ENCODE measurements around the gene TM4SF1. TPM values are rescaled to one million over a fixed set of nuclear protein-coding genes. Genes with fewer than 3 reads are reported as not detected.
"Not testable (repeated sequence)": the region's sequence is repeated elsewhere in the genome, so short reads cannot be mapped to it uniquely, and the experiment has no call there.

Gene TM4SF1
- total RNA-seq, 1 donor from 2014 or later: 9.6 TPM

DNA sequence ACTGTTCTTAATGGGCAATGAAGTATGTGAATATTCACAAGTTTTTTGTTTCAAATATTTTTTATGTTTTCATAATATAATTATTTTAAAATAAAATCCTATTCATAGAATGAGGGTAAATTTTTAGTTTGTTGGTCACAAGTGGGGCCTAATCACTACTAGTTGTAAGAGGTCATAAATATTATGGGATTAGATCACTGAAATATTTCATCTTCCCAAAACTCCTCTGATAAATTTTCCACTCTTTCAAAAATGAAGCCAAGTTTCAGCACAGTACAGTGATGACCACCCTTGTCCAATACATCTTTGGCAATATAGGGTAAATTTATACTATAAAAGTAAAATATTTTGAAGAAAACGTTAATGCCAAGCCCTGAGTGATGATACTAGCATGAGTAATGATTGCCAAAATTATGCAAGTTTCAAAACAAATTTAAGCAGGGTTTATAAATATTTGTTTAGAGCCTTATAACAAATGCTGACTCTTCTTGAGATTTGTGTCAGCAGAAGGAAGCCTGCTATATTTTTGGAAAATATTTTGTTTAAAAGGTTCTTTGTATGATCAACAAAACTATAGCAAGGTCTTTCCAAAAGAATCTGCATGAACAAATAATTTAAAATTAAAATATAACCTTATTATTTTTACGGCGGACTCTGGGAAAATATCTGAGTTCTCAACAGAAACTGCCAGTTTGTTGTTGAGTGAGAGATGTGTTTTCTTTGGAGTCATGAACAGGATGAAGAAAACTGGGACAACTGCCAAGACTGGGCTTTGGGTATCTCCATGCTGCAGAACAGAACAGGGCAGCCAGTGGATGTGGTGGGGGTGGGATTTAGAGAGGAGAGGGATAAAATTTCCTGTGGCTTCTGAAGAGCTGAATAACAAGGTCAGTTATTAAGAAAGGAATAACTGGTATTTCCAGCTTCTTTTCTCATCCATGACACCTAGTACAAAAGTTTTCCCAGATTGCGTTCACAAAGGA is 17.9 kb upstream of the TM4SF1 start:
- peak; percentile 77 for DNase-seq (ENCODE audit: low spot score)

DNA sequence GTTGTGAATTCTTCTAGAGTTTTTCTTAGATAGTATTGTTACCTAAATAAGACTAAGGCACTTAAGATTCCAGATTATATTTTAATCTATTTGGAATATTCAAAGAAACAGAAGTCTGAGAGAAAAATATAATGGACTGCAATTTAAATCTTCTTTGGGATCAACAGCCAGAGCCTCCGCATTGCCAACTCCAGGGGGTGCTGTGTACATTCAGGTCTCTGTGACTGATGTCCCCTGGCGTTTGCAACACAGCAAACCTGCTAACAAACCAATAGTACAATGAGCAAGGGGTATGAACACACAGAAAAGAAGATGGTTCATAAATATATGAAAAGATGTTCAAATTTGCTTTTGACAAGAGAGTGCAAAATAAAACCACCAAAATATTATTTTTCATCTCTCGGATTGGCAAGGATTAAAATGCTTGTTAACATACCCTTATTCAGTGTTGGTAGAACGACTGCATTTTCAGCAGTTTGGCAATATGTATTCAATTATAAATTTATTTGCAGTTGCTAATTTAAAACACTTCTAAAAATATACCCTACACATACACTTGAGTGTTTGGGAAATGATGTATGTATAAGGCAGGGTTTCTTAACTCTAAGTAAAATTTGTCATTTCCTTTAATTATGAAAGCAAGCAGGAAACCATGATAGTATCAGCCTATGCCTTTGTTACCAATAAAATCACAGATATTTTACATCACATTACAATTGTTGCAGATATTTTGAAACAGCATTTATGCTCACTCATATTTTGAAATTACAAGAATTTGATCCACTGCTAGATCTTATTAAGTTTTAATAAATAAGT is 16.1 kb upstream of the TM4SF1 start:
- peak; percentile 85 for ATAC-seq
- peak; percentile 79 for DNase-seq (ENCODE audit: low spot score)

More for the DNA sequence above, 17.9 kb upstream of the TM4SF1 start:
- ATAC-seq: peak; percentile 74

GRCh38 chr3:149391960-149392359 is 14.5 kb upstream of the TM4SF1 start:
- DNase-seq (ENCODE audit: low spot score) (no peak), ATAC-seq (peak; percentile 48)

DNA sequence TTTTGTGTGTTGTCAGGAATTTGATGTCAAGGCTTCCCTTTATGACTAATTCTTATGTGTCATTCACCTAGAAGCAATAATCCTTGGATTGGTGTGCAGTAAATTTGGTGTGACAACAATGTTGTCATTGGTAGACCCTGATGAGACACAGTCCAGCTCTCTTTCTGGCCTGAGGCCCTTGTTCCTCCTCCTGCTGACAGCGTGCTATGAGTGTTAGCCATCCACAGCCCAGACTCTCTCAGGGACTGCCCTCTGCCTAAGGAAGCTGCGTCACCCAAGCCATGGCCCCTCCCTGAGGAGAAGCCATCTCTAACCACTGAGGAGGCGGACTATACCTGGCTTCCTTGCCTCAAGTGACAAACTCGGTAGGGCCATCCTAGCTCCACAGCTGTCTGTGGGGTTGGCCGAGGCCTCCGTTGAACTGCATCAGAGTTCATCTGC is 13.3 kb upstream of the TM4SF1 start:
- ATAC-seq (no peak), DNase-seq (ENCODE audit: low spot score) (no peak)

DNA sequence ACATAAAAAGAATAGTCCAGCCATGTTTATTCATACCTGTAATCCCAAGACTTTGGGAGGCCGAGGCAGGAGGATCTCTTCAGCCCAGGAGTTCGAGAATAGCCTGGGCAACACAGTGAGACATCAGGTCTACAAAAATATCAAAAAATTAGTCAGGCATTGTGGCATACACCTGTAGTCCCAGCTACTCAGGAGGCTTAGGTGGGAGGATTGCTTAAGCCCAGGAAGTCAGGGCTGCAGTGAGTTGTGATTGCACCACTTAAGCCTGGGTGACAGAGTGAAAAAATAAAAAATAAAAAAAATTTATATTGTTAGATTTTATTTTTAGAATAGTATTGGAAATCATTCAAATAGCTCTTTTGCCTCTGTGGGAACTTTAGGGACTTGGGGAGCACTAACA is 12.8 kb upstream of the TM4SF1 start:
- ATAC-seq (no peak), DNase-seq (ENCODE audit: low spot score) (no peak)

- ATAC-seq: no peak
These were observed 11.3 kb upstream of the TM4SF1 start for GRCh38 chr3:149388531-149389417.

DNA sequence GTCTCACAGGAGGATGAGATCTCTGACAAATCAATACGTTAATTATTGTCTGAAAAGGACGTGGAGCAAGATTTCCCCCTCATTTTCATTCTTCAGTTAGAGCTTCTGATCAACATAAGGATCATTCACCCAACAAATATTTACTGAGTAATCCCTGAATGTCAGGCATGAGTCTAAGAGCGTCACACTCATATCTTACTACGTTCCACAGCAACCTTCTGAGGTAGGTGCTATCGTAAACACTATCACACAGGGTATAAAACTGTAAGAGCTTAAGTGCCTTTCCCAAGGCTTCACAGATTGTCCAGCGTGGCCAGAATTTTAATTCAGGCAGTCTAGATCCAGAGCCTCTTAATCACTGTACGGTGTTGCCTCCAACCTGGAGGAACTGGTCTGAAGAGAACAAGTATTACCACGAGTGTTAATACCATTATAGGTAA is 10.6 kb upstream of the TM4SF1 start:
- ATAC-seq (no peak), DNase-seq (ENCODE audit: low spot score) (no peak)

More at GRCh38 chr3:149388531-149389417, 11.3 kb upstream of the TM4SF1 start:
- no peak for DNase-seq (ENCODE audit: low spot score)

DNA sequence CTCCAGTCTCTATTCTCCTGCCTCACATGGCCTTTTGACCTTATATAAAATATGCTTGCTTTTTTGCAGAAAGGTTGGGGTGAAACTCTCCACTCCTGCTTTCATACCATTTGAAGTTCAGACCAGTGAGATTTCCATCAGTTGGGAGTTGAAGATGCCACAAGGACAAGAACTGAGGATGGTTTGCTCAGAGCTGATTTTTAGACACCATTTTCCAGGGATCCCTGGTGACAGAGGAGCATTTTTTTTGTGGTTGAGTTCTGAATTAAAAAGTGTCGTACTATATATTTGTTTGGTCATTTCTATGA is 8.8 kb upstream of the TM4SF1 start:
- no peak for DNase-seq (ENCODE audit: low spot score)
- ATAC-seq: no peak

- ATAC-seq: no peak
- DNase-seq (ENCODE audit: low spot score): no peak
These were observed 8.3 kb upstream of the TM4SF1 start for GRCh38 chr3:149385617-149386298.

DNA sequence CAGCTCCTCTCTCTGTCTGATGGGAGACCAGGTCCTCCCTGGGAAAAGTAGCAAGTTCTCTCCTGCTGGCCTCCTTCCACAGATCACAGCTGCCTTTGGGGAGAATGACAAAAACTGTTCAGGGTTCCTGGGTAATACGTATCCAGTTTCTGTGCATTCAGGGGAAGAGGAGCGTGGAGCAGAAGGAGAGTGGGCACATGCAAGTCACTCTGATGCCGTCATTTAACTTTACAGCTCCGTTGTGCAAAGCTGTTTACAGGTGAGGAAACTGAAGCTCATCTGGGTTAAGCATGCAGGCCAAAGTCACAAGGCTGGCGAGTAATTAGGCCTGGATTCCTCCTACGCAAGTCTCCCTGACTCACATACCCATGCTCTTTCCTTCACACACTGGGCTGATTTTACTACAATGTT is 7.5 kb upstream of the TM4SF1 start:
- DNase-seq (ENCODE audit: low spot score): no peak
- no peak for ATAC-seq

- ATAC-seq: no peak
- DNase-seq (ENCODE audit: low spot score): no peak
These were observed 6.7 kb upstream of the TM4SF1 start for GRCh38 chr3:149384167-149384566.

GRCh38 chr3:149383703-149384102 is 6.3 kb upstream of the TM4SF1 start:
- ATAC-seq (no peak), DNase-seq (ENCODE audit: low spot score) (no peak)

- no peak for ATAC-seq
- DNase-seq (ENCODE audit: low spot score): no peak
These were observed 5.1 kb upstream of the TM4SF1 start for GRCh38 chr3:149382518-149382917.

GRCh38 chr3:149382101-149382467 is 4.6 kb upstream of the TM4SF1 start:
- ATAC-seq (no peak), DNase-seq (ENCODE audit: low spot score) (no peak)

- no peak for ATAC-seq
- no peak for DNase-seq (ENCODE audit: low spot score)
These were observed 4.0 kb upstream of the TM4SF1 start for GRCh38 chr3:149381173-149382100.

GRCh38 chr3:149380220-149380619 is 2.8 kb upstream of the TM4SF1 start:
- DNase-seq (ENCODE audit: low spot score); ATAC-seq: not testable (repeated sequence)

DNA sequence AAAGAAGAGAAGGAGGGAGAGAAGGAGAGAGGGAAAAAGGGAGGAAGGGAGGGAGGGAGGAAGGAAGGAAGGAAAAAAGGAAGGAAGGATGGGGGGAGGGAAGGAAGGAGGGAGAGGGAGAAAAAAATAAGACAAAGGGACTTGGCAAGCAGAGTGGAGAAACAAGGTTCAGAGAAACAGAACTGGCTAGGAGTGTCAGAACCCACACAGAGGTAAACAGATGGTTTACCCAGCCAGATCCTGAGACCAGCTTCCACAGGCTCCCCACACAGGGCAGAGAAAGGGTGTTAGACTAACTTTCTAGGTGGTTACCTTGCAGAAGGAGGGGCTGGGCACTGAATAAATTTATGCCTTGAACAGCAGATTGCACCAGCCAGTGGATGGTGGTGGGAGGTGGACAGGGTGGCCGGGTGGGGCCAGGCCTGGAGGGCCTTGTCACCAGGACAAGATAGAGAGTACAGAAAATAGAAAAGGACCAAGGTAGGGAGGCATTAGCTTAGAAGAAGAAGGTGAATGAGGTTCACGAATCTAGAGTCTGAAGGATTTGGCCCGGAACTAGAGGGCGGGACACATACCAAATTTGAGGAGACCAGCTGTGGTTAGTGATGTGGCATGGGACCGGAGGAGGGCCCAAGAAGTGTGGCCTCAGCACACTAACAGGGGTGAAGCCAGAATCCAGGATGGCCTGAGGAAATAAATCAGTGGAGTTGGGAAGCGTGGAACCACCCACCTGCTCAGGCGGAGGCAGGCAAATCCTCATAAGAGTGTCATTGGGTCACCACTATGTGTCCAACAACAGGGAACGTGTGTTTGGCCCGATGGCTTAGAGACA is 1.2 kb upstream of the TM4SF1 start:
- no peak for ATAC-seq
- DNase-seq (ENCODE audit: low spot score): no peak

- DNase-seq (ENCODE audit: low spot score) (no peak), ATAC-seq (peak; percentile 74)
These were observed 586 bp downstream of the TM4SF1 start for GRCh38 chr3:149376718-149377407.
